OCI-LY3 (cell line): Measurements from ENCODE around the gene SMIM43.
"Not testable (repeated sequence)": the region's sequence is repeated elsewhere in the genome, so short reads cannot be mapped to it uniquely, and the experiment has no call there.

Experiments used
- H2AFZ ChIP-seq: fragments of 200-600, 300-600 bp; shearing (Covaris generic); 2 replicates; pipeline ENCODE4 v1.6.0; 2014; ENCODE audit warnings: antibody characterized with exemption, low read depth, low read length
- H3K27ac ChIP-seq: fragments of 200-600, 300-600 bp; sonication (generic); 2 replicates; pipeline ENCODE4 v1.5.1; 2014; ENCODE audit warnings: mild to moderate bottlenecking, low read length, moderate library complexity, mixed read lengths
- H3K27me3 ChIP-seq: fragments of 200-600, 300-600 bp; sonication (generic); 2 replicates; pipeline ENCODE4 v1.6.1; 2014; ENCODE audit warnings: low read depth, low read length, mixed read lengths
- H3K36me3 ChIP-seq: fragments of 200-600, 300-600 bp; sonication (generic); replicated peaks from 2 replicates; pipeline ENCODE3; 2014; ENCODE audit warnings: low read depth, low read length, mixed read lengths
- H3K4me1 ChIP-seq: fragments of 300-600, 200-600 bp; sonication (generic); 2 replicates; pipeline ENCODE4 v1.6.1; 2014; ENCODE audit warnings: low read length, mixed read lengths
- H3K4me2 ChIP-seq: fragments of 200-600, 300-600 bp; sonication (generic); 2 replicates; pipeline ENCODE4 v1.6.1; 2014; ENCODE audit warnings: low read length, mixed read lengths
- H3K4me3 ChIP-seq: fragments of 300-600, 200-600 bp; sonication (generic); 2 replicates; pipeline ENCODE4 v1.5.1; 2014; ENCODE audit warnings: antibody characterized with exemption, mild to moderate bottlenecking, low read length, moderate library complexity
- H3K79me2 ChIP-seq: fragments of 300-600, 200-600 bp; shearing (Covaris generic); 2 replicates; pipeline ENCODE4 v1.6.1; 2014; ENCODE audit warnings: mild to moderate bottlenecking, low read length, mixed read lengths
- H3K9ac ChIP-seq: fragments of 300-600, 200-600 bp; shearing (Covaris generic); 2 replicates; pipeline ENCODE4 v1.6.0; 2014; ENCODE audit warnings: mild to moderate bottlenecking, low read length, moderate library complexity
- H3K9me3 ChIP-seq: fragments of 200-600, 300-600 bp; shearing (Covaris generic); 2 replicates; pipeline ENCODE4 v1.6.1; 2014; ENCODE audit warnings: low read length, mixed read lengths; ENCODE audit not compliant: insufficient read depth
- H4K20me1 ChIP-seq: fragments of 200-600, 300-600 bp; sonication (generic); 2 replicates; pipeline ENCODE4 v1.6.1; 2016; ENCODE audit warnings: low read length, mixed read lengths; ENCODE audit not compliant: insufficient read depth
- CTCF ChIP-seq: fragments of 200-600, 300-600 bp; sonication (generic); IDR thresholded peaks from 2 replicates; pipeline ENCODE4 v1.5.1; 2014; ENCODE audit warnings: antibody characterized with exemption, low read length, low read depth
- EZH2phosphoT487 ChIP-seq: fragments of 200-600 bp; shearing (Covaris generic); IDR thresholded peaks from 2 replicates; pipeline ENCODE4 v1.6.1; 2018; ENCODE audit warnings: antibody characterized with exemption, mixed run types, low read depth

SMIM43 gene

GRCh38 chr4:121733942-121734341, 31.0 kb downstream of the SMIM43 start:
- H3K9ac ChIP-seq, result no peak overlapping the region
- H3K9me3 ChIP-seq, result no peaks in the 10 kb centered on the region
- no peaks in the 10 kb centered on the region for H3K79me2 ChIP-seq
- 0 out of 2 replicates have a peak, but pooled peaks cover 6% of the 10 kb centered on the region for H3K27me3 ChIP-seq
- H2AFZ ChIP-seq, result no peak overlapping the region
- no peak overlapping the region for H3K4me2 ChIP-seq
- H3K36me3 ChIP-seq, result no peaks in the 10 kb centered on the region
- TF ChIP-seq EZH2phosphoT487 (no peak), CTCF (no peak)
- no peaks in the 10 kb centered on the region for H3K4me1 ChIP-seq
- H4K20me1 ChIP-seq, result no peaks in the 10 kb centered on the region
- H3K27ac ChIP-seq, result no peak overlapping the region
- no peak overlapping the region for H3K4me3 ChIP-seq

DNA sequence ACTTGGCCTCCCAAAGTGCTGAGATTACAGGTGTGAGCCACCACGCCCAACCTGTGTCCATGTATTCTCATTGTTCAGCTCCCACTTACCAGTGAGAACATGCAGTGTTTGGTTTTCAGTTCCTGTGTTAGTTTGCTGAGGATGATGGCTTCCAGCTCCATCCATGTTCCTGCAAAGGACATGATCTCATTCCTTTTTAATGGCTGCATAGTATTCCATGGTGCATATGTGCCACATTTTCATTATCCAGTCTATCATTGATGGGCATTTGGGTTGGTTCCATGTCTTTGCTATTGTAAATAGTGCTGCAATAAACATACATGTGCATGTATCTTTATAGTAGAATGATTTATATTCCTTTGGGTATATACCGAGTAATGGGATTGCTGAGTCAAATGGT, 35.2 kb downstream of the SMIM43 start:
- not testable (repeated sequence) for H3K4me1 ChIP-seq, H3K36me3 ChIP-seq, H3K9ac ChIP-seq, H2AFZ ChIP-seq, H3K27me3 ChIP-seq, H3K27ac ChIP-seq, H3K9me3 ChIP-seq, H3K79me2 ChIP-seq, H4K20me1 ChIP-seq, H3K4me2 ChIP-seq, H3K4me3 ChIP-seq

GRCh38 chr4:121728798-121729226, 36.2 kb downstream of the SMIM43 start:
- no peaks in the 10 kb centered on the region for H3K36me3 ChIP-seq
- H3K9me3 ChIP-seq, result no peaks in the 10 kb centered on the region
- 0 out of 2 replicates have a peak, but pooled peaks cover 6% of the 10 kb centered on the region for H3K27me3 ChIP-seq
- no peak for TF ChIP-seq EZH2phosphoT487
- H3K4me1 ChIP-seq, result peaks cover 10% of the 10 kb centered on the region
- H3K4me3 ChIP-seq, result no peak overlapping the region
- H3K4me2 ChIP-seq, result no peak overlapping the region
- no peaks in the 10 kb centered on the region for H4K20me1 ChIP-seq
- H3K27ac ChIP-seq, result no peak overlapping the region
- H2AFZ ChIP-seq, result no peak overlapping the region
- no peaks in the 10 kb centered on the region for H3K79me2 ChIP-seq
- H3K9ac ChIP-seq, result no peak overlapping the region

- no peak overlapping the region for H2AFZ ChIP-seq
- no peaks in the 10 kb centered on the region for H3K79me2 ChIP-seq
- H3K4me1 ChIP-seq, result peaks cover 10% of the 10 kb centered on the region
- H4K20me1 ChIP-seq, result no peaks in the 10 kb centered on the region
- no peaks in the 10 kb centered on the region for H3K9me3 ChIP-seq
- 0 out of 2 replicates have a peak, but pooled peaks cover 6% of the 10 kb centered on the region for H3K27me3 ChIP-seq
- no peaks in the 10 kb centered on the region for H3K36me3 ChIP-seq
- no peak overlapping the region for H3K27ac ChIP-seq
- H3K4me3 ChIP-seq, result no peak overlapping the region
- TF ChIP-seq CTCF, result no peak
- no peak for TF ChIP-seq EZH2phosphoT487
- no peak overlapping the region for H3K9ac ChIP-seq
- H3K4me2 ChIP-seq, result no peak overlapping the region
Measured at GRCh38 chr4:121728066-121728465, 36.9 kb downstream of the SMIM43 start.

GRCh38 chr4:121726642-121727268, 38.2 kb downstream of the SMIM43 start:
- H3K4me3 ChIP-seq, result no peak overlapping the region

More at GRCh38 chr4:121726642-121727268, 38.2 kb downstream of the SMIM43 start:
- H2AFZ ChIP-seq, result peak overlapping the region; percentile 74
- H3K4me2 ChIP-seq, result peak overlapping the region; percentile 36
- H3K9me3 ChIP-seq, result no peaks in the 10 kb centered on the region
- no peaks in the 10 kb centered on the region for H3K36me3 ChIP-seq
- no peaks in the 10 kb centered on the region for H4K20me1 ChIP-seq
- H3K4me1 ChIP-seq, result peaks cover 10% of the 10 kb centered on the region
- H3K9ac ChIP-seq, result no peak overlapping the region
- no peak overlapping the region for H3K27ac ChIP-seq
- TF ChIP-seq EZH2phosphoT487 (no peak), CTCF (peak; percentile 75)
- H3K79me2 ChIP-seq, result no peaks in the 10 kb centered on the region
- H3K27me3 ChIP-seq, result no peaks in the 10 kb centered on the region
